ENCODE results near the gene C19orf47.

DNA sequence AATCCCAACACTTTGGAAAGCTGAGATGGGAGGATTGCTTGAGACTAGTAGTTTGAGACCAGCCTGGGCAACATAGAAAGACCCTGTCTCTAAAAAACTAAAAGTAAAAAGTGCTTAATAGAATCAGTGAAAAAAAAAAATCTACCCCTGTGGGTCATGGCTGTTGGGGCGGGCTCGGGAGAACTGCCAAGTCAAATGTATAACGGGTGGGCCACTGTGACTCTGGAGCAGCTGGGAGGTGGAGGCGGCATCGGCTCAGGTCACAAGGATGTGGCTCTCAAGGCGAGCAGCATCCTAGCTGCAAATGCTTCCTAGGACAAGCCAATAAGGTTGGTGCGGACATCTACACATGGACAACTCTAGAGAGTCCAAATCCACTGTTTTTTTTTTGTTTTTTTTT lies 30.9 kb downstream of the C19orf47 start:
- TF ChIP-seq EZH2phosphoT487 (IDR thresholded peaks at IDR 0.05; ENCODE audit: low read length) (no peak), EZH2 (optimal IDR thresholded peaks at IDR 0.05; ENCODE audit: low read depth, low read length) (no peak)
